HepG2 (cell line): ENCODE results near the gene HCFC2. TPM values are rescaled to one million over a fixed set of nuclear protein-coding genes. Genes with fewer than 3 reads are reported as not detected.

Experiments used
- DBP ChIP-seq: sonication (generic); formaldehyde crosslinking; IDR thresholded peaks from 2 replicates; pipeline ENCODE4 v1.4.0; 2020; ENCODE audit warnings: missing genetic modification reagents; ENCODE audit errors: not compliant biosample characterization
- FOSL2 ChIP-seq: sonication (generic); formaldehyde crosslinking; IDR thresholded peaks from 2 replicates; pipeline ENCODE4 v1.4.0; 2020; ENCODE audit warnings: missing genetic modification reagents
- HNRNPL ChIP-seq: fragments of 200-400 bp; formaldehyde crosslinking; IDR thresholded peaks from 2 replicates; pipeline ENCODE4 v1.6.1; 2017; ENCODE audit warnings: mild to moderate bottlenecking, low read depth, low read length
- IKZF1 ChIP-seq: fragments of 450-650 bp; IDR thresholded peaks from 2 replicates; pipeline ENCODE4 v1.7.1; 2016
- JUND ChIP-seq: sonication (generic); formaldehyde crosslinking; IDR thresholded peaks from 2 replicates; pipeline ENCODE4 v1.8.0; 2022; ENCODE audit warnings: mild to moderate bottlenecking, missing genetic modification reagents
- MIER3 ChIP-seq: IDR thresholded peaks from 2 replicates; pipeline ENCODE4 v1.6.1; 2016; ENCODE audit warnings: missing compliant biosample characterization, borderline replicate concordance
- MYNN ChIP-seq: sonication (generic); formaldehyde crosslinking; IDR thresholded peaks from 2 replicates; pipeline ENCODE4 v1.4.0; 2020; ENCODE audit warnings: mild to moderate bottlenecking, low read depth, missing genetic modification reagents
- NCOA2 ChIP-seq: sonication (generic); formaldehyde crosslinking; IDR thresholded peaks from 2 replicates; pipeline ENCODE4 v1.8.0; 2022; ENCODE audit warnings: inconsistent platforms
- NKX3-1 ChIP-seq: sonication (generic); formaldehyde crosslinking; IDR thresholded peaks from 2 replicates; pipeline ENCODE4 v1.5.0; 2020; ENCODE audit warnings: missing genetic modification reagents
- RAD21 ChIP-seq: fragments of 450-650 bp; formaldehyde crosslinking; IDR thresholded peaks from 2 replicates; pipeline ENCODE4 v1.5.0; 2020; ENCODE audit warnings: mild to moderate bottlenecking
- TARDBP ChIP-seq: sonication (generic); formaldehyde crosslinking; IDR thresholded peaks from 2 replicates; pipeline ENCODE4 v1.8.0; 2022; ENCODE audit warnings: mild to moderate bottlenecking, missing genetic modification reagents
- TEF ChIP-seq: sonication (generic); formaldehyde crosslinking; IDR thresholded peaks from 2 replicates; pipeline ENCODE4 v1.5.0; 2020; ENCODE audit warnings: missing genetic modification reagents
- TFDP1 ChIP-seq: IDR thresholded peaks from 2 replicates; pipeline ENCODE4 v1.6.1; 2016; ENCODE audit warnings: missing compliant biosample characterization, missing genetic modification reagents, borderline replicate concordance
- ZEB1 ChIP-seq: IDR thresholded peaks from 2 replicates; pipeline ENCODE4 v1.6.1; 2012; ENCODE audit warnings: mild to moderate bottlenecking, low read depth, inconsistent platforms; ENCODE audit not compliant: insufficient replicate concordance
- ZFP90 ChIP-seq: sonication (generic); formaldehyde crosslinking; IDR thresholded peaks from 2 replicates; pipeline ENCODE4 v1.8.0; 2022; ENCODE audit warnings: missing genetic modification reagents, mild to moderate bottlenecking, inconsistent platforms, borderline replicate concordance
- ZNF180 ChIP-seq: sonication (generic); formaldehyde crosslinking; IDR thresholded peaks from 2 replicates; pipeline ENCODE4 v1.4.0; 2020; ENCODE audit warnings: low read depth, missing genetic modification reagents, borderline replicate concordance
- ZNF407 ChIP-seq: sonication (generic); formaldehyde crosslinking; IDR thresholded peaks from one replicate; pipeline ENCODE4 v1.5.1; 2020; ENCODE audit warnings: mild to moderate bottlenecking, missing genetic modification reagents; ENCODE audit errors: not compliant biosample characterization
- ZNF761 ChIP-seq: sonication (generic); formaldehyde crosslinking; conservative IDR thresholded peaks from 2 replicates; pipeline ENCODE4 v1.4.0; 2020; ENCODE audit warnings: mild to moderate bottlenecking, missing genetic modification reagents
- ZNF879 ChIP-seq: sonication (generic); formaldehyde crosslinking; IDR thresholded peaks from 2 replicates; pipeline ENCODE4 v1.8.1; 2023; ENCODE audit warnings: missing genetic modification reagents
- polyA plus RNA-seq, 8 experiments: library from polyadenylated mRNA; depleted of rRNA in 3 of 8; stranded (reverse) in 7 of 8; unstranded in 1 of 8; fragments of >200 nt; fragmentation: Illumina TruSeq in 4 of 8; extraction: Trizol in 4 of 8; gene quantifications; 2 replicates each; pipeline versions ENCODE4 v1.2.1 to v1.2.3, GENCODE V29; 2011 to 2016; ENCODE audit warnings: low read depth in 4 of 8, missing spikeins in 1 of 8, mixed read lengths in 1 of 8; ENCODE audit not compliant: insufficient read depth in 1 of 8
- total RNA-seq, 5 experiments: library from RNA; depleted of rRNA; stranded (reverse); fragments of >200 nt; fragmentation: Illumina TruSeq; extraction: Trizol; gene quantifications; 2 replicates each; pipeline ENCODE4 v1.2.3, GENCODE V29; 2016; ENCODE audit warnings: low read depth in 1 of 5

HCFC2 gene
- total and polyA plus RNA-seq, 2 of the 13 experiments (the other 11 are each of a cell fraction or from before 2014, with no cell fraction given): 3.7 to 4.9 TPM

GRCh38 chr12:104137902-104138796, 73.8 kb downstream of the HCFC2 start, which contains the start of gene NFYB (continued):
- TF ChIP-seq TFDP1 (CRISPR knock-in tag) (peak; percentile 92), HNRNPL (no peak), ZNF761 (CRISPR knock-in tag) (0 out of 2 replicates have a peak, but pooled peaks have one; percentile 11), JUND (CRISPR knock-in tag) (no peak), DBP (no peak), TARDBP (CRISPR knock-in tag) (no peak), RAD21 (CRISPR knock-in tag) (no peak), ZNF879 (peak; percentile 40; the same call in 1 of the 2 replicates), FOSL2 (peak; percentile 17; the same call in 1 of the 2 replicates), ZNF180 (no peak), NCOA2 (no peak), TEF (CRISPR knock-in tag) (no peak), ZFP90 (no peak), NKX3-1 (CRISPR knock-in tag) (peak; percentile 55; the same call in 1 of the 2 replicates), MYNN (CRISPR knock-in tag) (no peak; the same call in 1 of the 2 replicates), ZEB1 (peak; percentile 39), MIER3 (no peak), IKZF1 (no peak), ZNF407 (CRISPR knock-in tag) (no peak)
